ENCODE results near the gene LRIG1. TPM values are rescaled to one million over a fixed set of nuclear protein-coding genes. Genes with fewer than 3 reads are reported as not detected.
A peak's percentile ranks its signal among the peaks of the same experiment; 100 is the strongest.

Gene LRIG1
- total RNA-seq, 1 donor from 2014 or later, result 169 TPM

DNA sequence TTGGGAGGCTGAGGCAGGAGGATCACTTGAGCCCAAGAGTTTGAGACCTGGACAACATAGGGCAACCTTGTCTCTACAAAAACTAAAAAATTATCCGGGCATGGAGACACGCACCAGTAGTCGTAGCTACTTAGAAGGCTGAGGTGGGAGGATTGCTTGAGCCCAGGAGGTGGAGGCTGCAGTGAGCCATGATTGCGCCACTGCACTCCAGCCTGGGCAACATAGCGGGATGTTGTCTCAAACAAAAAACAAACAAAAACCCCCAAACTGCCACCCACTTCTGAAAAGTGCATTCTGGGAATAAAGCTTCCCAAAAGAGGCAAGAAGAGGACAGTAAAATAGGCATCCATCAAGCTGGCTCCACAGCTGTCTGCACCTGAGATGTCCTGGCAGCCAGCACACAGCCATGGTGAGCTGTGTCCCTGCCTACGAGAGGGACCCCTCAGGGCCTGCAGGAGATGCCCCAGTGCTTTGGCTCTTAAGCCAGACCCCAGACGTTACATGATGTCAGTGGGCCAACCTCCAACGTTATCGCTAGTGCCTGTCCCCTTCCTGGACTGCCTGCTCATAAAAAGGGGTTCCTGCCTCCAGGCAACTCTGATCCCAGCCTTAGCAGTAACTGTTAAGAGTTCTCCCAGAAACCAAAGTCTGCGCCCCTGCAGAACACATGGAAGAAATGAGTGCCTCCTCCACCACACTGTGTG, 101.1 kb downstream of the LRIG1 start:
- H3K27ac Mint-ChIP-seq, result no peak overlapping the region
- H3K4me1 Mint-ChIP-seq, result peaks cover 43% of the 10 kb centered on the region
- DNase-seq (ENCODE audit: low spot score), result no peak
- H3K4me3 Mint-ChIP-seq, result no peak overlapping the region
- Histone ChIP-seq H3K9ac (no peak overlapping the region), H4K20me1 (ENCODE audit: low read depth) (peaks cover 96% of the 10 kb centered on the region), H3K4me3 (no peak overlapping the region), H3F3A (ENCODE audit: low read depth) (peaks cover 20% of the 10 kb centered on the region), H3K27ac (no peak overlapping the region), H3K4me1 (peaks cover 32% of the 10 kb centered on the region), H3K79me2 (ENCODE audit: low read depth) (peaks cover 90% of the 10 kb centered on the region), H3K9me3 (ENCODE audit: low read depth) (no peaks in the 10 kb centered on the region), H3K4me2 (no peak overlapping the region), H3K36me3 (peaks cover 12% of the 10 kb centered on the region), H3K27me3 (no peaks in the 10 kb centered on the region), H2AFZ (replicated peaks) (no peak overlapping the region)
- TF ChIP-seq EZH2phosphoT487 (IDR thresholded peaks at IDR 0.05), result no peak
- TF ChIP-seq, protein P1, sequence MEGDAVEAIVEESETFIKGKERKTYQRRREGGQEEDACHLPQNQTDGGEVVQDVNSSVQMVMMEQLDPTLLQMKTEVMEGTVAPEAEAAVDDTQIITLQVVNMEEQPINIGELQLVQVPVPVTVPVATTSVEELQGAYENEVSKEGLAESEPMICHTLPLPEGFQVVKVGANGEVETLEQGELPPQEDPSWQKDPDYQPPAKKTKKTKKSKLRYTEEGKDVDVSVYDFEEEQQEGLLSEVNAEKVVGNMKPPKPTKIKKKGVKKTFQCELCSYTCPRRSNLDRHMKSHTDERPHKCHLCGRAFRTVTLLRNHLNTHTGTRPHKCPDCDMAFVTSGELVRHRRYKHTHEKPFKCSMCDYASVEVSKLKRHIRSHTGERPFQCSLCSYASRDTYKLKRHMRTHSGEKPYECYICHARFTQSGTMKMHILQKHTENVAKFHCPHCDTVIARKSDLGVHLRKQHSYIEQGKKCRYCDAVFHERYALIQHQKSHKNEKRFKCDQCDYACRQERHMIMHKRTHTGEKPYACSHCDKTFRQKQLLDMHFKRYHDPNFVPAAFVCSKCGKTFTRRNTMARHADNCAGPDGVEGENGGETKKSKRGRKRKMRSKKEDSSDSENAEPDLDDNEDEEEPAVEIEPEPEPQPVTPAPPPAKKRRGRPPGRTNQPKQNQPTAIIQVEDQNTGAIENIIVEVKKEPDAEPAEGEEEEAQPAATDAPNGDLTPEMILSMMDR (IDR thresholded peaks at IDR 0.05), result no peak
- TF ChIP-seq EZH2 (IDR thresholded peaks at IDR 0.05), result no peak
- H3K27me3 Mint-ChIP-seq (ENCODE audit: insufficient read depth, low read depth), result peaks cover 4% of the 10 kb centered on the region
- H3K36me3 Mint-ChIP-seq, result peaks cover 38% of the 10 kb centered on the region
- H3K9me3 Mint-ChIP-seq, result no peaks in the 10 kb centered on the region

DNA sequence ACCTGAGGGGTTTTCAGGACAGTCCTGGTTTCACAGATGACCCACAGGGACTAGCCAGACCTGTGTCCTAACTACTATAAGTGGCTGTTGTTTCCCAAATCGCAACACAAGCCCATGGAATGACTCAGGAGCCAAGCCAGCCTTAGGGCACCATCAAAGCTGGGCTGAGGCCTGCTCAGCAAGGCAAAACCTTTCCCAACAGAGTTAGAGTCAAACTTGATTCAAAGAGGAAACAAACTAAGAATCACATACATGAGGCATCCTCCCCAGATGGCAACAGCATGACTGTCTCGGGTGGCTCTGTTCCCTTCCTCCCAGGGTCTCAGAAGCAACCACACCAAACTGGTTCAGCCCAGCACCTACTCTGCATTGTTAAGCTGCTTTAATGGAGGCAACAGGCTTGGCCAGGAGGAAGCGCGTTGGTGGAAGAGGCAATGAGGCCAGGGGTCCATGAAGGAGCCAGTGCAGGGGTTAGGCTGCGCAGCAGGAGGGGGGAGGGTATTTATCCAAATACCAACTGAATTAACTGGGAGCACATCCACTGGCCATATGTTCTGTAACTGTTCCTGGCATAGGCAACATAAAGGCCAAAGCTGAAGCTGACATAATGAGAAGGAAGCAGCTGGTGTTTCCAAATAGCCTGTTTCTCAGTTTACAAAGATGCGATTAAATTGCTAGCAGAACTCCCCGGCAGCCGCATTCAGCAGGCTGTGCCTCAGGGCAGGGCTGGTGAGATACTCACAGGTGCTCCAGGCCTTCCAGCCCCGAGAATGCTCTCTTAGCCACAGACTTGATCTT, 102.4 kb downstream of the LRIG1 start:
- peaks cover 21% of the 10 kb centered on the region for H3F3A ChIP-seq (ENCODE audit: low read depth)
- no peak for DNase-seq (ENCODE audit: low spot score)
- H3K36me3 ChIP-seq, result peaks cover 12% of the 10 kb centered on the region
- peaks cover 43% of the 10 kb centered on the region for H3K4me1 Mint-ChIP-seq
- no peak for TF ChIP-seq EZH2 (IDR thresholded peaks at IDR 0.05)
- TF ChIP-seq, protein P1 (IDR thresholded peaks at IDR 0.05), result no peak
- no peak for TF ChIP-seq EZH2phosphoT487 (IDR thresholded peaks at IDR 0.05)
- no peaks in the 10 kb centered on the region for H3K27me3 ChIP-seq
- no peak overlapping the region for H3K4me3 ChIP-seq
- peaks cover 4% of the 10 kb centered on the region for H3K27me3 Mint-ChIP-seq (ENCODE audit: insufficient read depth, low read depth)
- no peak overlapping the region for H3K4me2 ChIP-seq
- no peaks in the 10 kb centered on the region for H3K9me3 ChIP-seq (ENCODE audit: low read depth)
- H3K4me3 Mint-ChIP-seq, result no peak overlapping the region
- H2AFZ ChIP-seq (replicated peaks), result no peak overlapping the region
- peaks cover 89% of the 10 kb centered on the region for H4K20me1 ChIP-seq (ENCODE audit: low read depth)
- H3K9me3 Mint-ChIP-seq, result no peaks in the 10 kb centered on the region
- peaks cover 41% of the 10 kb centered on the region for H3K36me3 Mint-ChIP-seq
- H3K27ac ChIP-seq, result peak overlapping the region; percentile 20
- H3K9ac ChIP-seq, result no peak overlapping the region
- peak overlapping the region; percentile 51 for H3K27ac Mint-ChIP-seq
- peaks cover 77% of the 10 kb centered on the region for H3K79me2 ChIP-seq (ENCODE audit: low read depth)
- H3K4me1 ChIP-seq, result peaks cover 28% of the 10 kb centered on the region

DNA sequence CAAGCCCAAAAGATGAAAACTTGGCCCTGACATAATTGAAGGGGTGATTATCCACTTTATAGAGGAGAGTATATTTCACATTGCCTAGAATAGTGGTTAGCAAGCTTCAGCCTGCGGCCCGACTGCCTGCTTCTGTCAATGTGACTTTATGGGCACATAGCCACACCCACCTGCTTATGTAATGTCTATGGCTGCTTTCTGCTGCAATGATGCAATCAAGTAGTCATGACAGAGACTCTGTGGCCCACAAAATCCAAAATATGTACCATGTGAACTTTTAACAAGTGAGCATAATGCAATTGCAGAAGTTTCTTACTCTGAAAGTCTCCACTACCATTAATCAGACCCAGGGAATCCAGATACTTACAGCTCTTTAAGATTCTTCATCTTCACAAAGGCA, 103.1 kb downstream of the LRIG1 start:
- H2AFZ ChIP-seq (replicated peaks), result no peak overlapping the region
- peaks cover 12% of the 10 kb centered on the region for H3K36me3 ChIP-seq
- no peak overlapping the region for H3K4me3 ChIP-seq
- Mint-ChIP-seq H3K27ac (no peak overlapping the region), H3K4me1 (peaks cover 37% of the 10 kb centered on the region), H3K4me3 (no peak overlapping the region), H3K36me3 (peaks cover 42% of the 10 kb centered on the region), H3K9me3 (no peaks in the 10 kb centered on the region), H3K27me3 (ENCODE audit: insufficient read depth, low read depth) (peaks cover 4% of the 10 kb centered on the region)
- H3K4me1 ChIP-seq, result peaks cover 22% of the 10 kb centered on the region
- H3K79me2 ChIP-seq (ENCODE audit: low read depth), result peaks cover 72% of the 10 kb centered on the region
- H3K27ac ChIP-seq, result no peak overlapping the region
- H3K4me2 ChIP-seq, result no peak overlapping the region
- H3K27me3 ChIP-seq, result no peaks in the 10 kb centered on the region
- peaks cover 21% of the 10 kb centered on the region for H3F3A ChIP-seq (ENCODE audit: low read depth)
- DNase-seq (ENCODE audit: low spot score), result no peak
- peaks cover 86% of the 10 kb centered on the region for H4K20me1 ChIP-seq (ENCODE audit: low read depth)
- TF ChIP-seq, protein P1 (IDR thresholded peaks at IDR 0.05), result no peak
- TF ChIP-seq EZH2phosphoT487 (IDR thresholded peaks at IDR 0.05) (no peak), EZH2 (IDR thresholded peaks at IDR 0.05) (no peak)
- no peak overlapping the region for H3K9ac ChIP-seq
- H3K9me3 ChIP-seq (ENCODE audit: low read depth), result no peaks in the 10 kb centered on the region

Data from neural progenitor cell (in vitro differentiated cells).